HG03135 (cell line): ENCODE measurements around the gene ZNF593OS.

Source experiments
- ATAC-seq: cut with Tn5 transposase; IDR thresholded peaks from one replicate; pipeline ENCODE4 v1.9.1; 2021; ENCODE audit warnings: mild to moderate bottlenecking, moderate library complexity; ENCODE audit not compliant: unreplicated experiment

The ZNF593OS gene

GRCh38 chr1:26160527-26161414 lies 10.9 kb downstream of the ZNF593OS start:
- no peak for ATAC-seq

GRCh38 chr1:26159743-26160039 lies 11.9 kb downstream of the ZNF593OS start:
- no peak for ATAC-seq

- no peak for ATAC-seq
These were observed 12.5 kb downstream of the ZNF593OS start, which contains the start of gene FAM110D for GRCh38 chr1:26158908-26159742. Gene FAM110D (plus strand): TSS chr1:26159079. CDS start chr1:26161292, 2,213 bp downstream.

GRCh38 chr1:26158271-26158907 lies 13.2 kb downstream of the ZNF593OS start:
- no peak for ATAC-seq

- ATAC-seq, result no peak
These were observed 15.2 kb downstream of the ZNF593OS start for GRCh38 chr1:26156285-26157038.

- ATAC-seq, result no peak
These were observed 16.0 kb downstream of the ZNF593OS start for GRCh38 chr1:26155370-26156284.

- no peak for ATAC-seq
These were observed 16.9 kb downstream of the ZNF593OS start for GRCh38 chr1:26154750-26155149.

GRCh38 chr1:26153966-26154532 lies 17.6 kb downstream of the ZNF593OS start:
- ATAC-seq, result no peak

GRCh38 chr1:26148887-26149286 lies 22.7 kb downstream of the ZNF593OS start:
- no peak for ATAC-seq

GRCh38 chr1:26145960-26146294 lies 25.7 kb downstream of the ZNF593OS start:
- ATAC-seq, result no peak

GRCh38 chr1:26145041-26145959 lies 26.3 kb downstream of the ZNF593OS start:
- ATAC-seq, result no peak

- ATAC-seq, result no peak
These were observed 29.5 kb downstream of the ZNF593OS start for GRCh38 chr1:26142159-26142558.

- ATAC-seq, result no peak
These were observed 32.6 kb downstream of the ZNF593OS start for GRCh38 chr1:26138974-26139558.

GRCh38 chr1:26134466-26134865 lies 37.2 kb downstream of the ZNF593OS start:
- ATAC-seq, result no peak

GRCh38 chr1:26132834-26133167 lies 38.8 kb downstream of the ZNF593OS start:
- ATAC-seq, result no peak

GRCh38 chr1:26132128-26132833 lies 39.4 kb downstream of the ZNF593OS start:
- ATAC-seq, result no peak

- ATAC-seq, result no peak
These were observed 40.9 kb downstream of the ZNF593OS start for GRCh38 chr1:26130695-26131094.

GRCh38 chr1:26129778-26130177 lies 41.9 kb downstream of the ZNF593OS start:
- ATAC-seq, result no peak
